Esophagus squamous epithelium (tissue), 5 donors: ENCODE results near the gene GNRHR. TPM values are rescaled to one million over a fixed set of nuclear protein-coding genes. Genes with fewer than 3 reads are reported as not detected.

Experiments used
- DNase-seq: peaks from one replicate; lab custom pipeline; 2025; lab: John Stamatoyannopoulos, UW
- H3K27ac ChIP-seq, 4 donors: fragments of 200-600 bp; sonication (generic); one replicate each; pipeline ENCODE4 v1.5.1; 2016 to 2019; ENCODE audit warnings: mild to moderate bottlenecking in 1 of 4
- H3K27me3 ChIP-seq, 4 donors: fragments of 200-600 bp; sonication (generic); 1 replicate in 3 of 4; 2 replicates in 1 of 4; pipeline versions ENCODE4 v1.5.1 to v1.6.0; 2017 to 2021; ENCODE audit warnings: antibody characterized with exemption in 1 of 4
- H3K36me3 ChIP-seq, 3 donors: fragments of 200-600 bp; sonication (generic); one replicate each; pipeline ENCODE4 v1.5.1; 2016 to 2019
- H3K4me1 ChIP-seq, 3 donors: fragments of 200-600 bp; sonication (generic); one replicate each; pipeline ENCODE4 v1.5.1; 2017 to 2019
- H3K4me3 ChIP-seq, 4 donors: fragments of 200-600 bp; sonication (generic); 1 replicate in 3 of 4; 2 replicates in 1 of 4; pipeline ENCODE4 v1.5.1; 2016 to 2019; ENCODE audit warnings: mild to moderate bottlenecking in 2 of 4, moderate library complexity in 1 of 4
- H3K9me3 ChIP-seq, 3 donors: fragments of 200-600 bp; sonication (generic); one replicate each; pipeline ENCODE4 v1.5.1; 2016 to 2019
- POLR2A ChIP-seq, 4 donors: fragments of 450-650 bp; IDR thresholded peaks; one replicate each; pipeline ENCODE4 v1.6.1; 2017; ENCODE audit warnings: antibody characterized with exemption in 4 of 4, mild to moderate bottlenecking in 4 of 4, moderate library complexity in 3 of 4
- WGBS, 2 donors: methylation state at CpG; one replicate each; pipeline ENCODE4 v1.1.5; 2018; 5-methylcytosine and 5-hydroxymethylcytosine counted together
- intact Hi-C: fragments of 100-400 bp; cut with DNase I; formaldehyde crosslinking; loops from one replicate; pipeline ENCODE4 v1.15.0; 2022
- total RNA-seq, 4 donors: library from RNA; depleted of rRNA; stranded (reverse); fragments of >200 nt; gene quantifications; one replicate each; pipeline ENCODE4 v1.1.0, GENCODE V29; 2016
- TF ChIP-seq, protein P1 (sequence below), 6 experiments: fragments of 450-650 bp in 4 of 6; fragments of 200-600 bp in 2 of 6; sonication (generic) in 2 of 6; IDR thresholded peaks; one replicate each; pipeline ENCODE4 v1.5.1; 2016 to 2019; ENCODE audit warnings: antibody characterized with exemption in 6 of 6, mild to moderate bottlenecking in 4 of 6, moderate library complexity in 4 of 6
- donor health status: DM: yes; HTN: yes; CAD: no.

GNRHR gene, protein sequence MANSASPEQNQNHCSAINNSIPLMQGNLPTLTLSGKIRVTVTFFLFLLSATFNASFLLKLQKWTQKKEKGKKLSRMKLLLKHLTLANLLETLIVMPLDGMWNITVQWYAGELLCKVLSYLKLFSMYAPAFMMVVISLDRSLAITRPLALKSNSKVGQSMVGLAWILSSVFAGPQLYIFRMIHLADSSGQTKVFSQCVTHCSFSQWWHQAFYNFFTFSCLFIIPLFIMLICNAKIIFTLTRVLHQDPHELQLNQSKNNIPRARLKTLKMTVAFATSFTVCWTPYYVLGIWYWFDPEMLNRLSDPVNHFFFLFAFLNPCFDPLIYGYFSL
- 1 to 10 TPM in 1 of 4 donors, under 1 TPM in 3; 0.19 to 1.2 (median 0.51) TPM for total RNA-seq

- no peak for DNase-seq
- WGBS, 2 donors: 80 to 88% methylated on average over 3 of the region's 3 CpGs
- intact Hi-C loops: no loop called here
Observed at GRCh38 chr4:67754288-67754687, at the start of gene GNRHR. Gene GNRHR, minus strand, starts transcription at chr4:67754388. Its CDS starts 53 bp downstream, at chr4:67754335.

GRCh38 chr4:67796810-67797209, 42.6 kb upstream of the GNRHR start:
- intact Hi-C loops: no loop called here
- H3K9me3 ChIP-seq: no peaks in the 10 kb centered on the region

More at GRCh38 chr4:67754288-67754687, at the start of gene GNRHR:
- H3K27me3 ChIP-seq: no peaks in the 10 kb centered on the region
- no peaks in the 10 kb centered on the region for H3K9me3 ChIP-seq
- TF ChIP-seq, protein P1, sequence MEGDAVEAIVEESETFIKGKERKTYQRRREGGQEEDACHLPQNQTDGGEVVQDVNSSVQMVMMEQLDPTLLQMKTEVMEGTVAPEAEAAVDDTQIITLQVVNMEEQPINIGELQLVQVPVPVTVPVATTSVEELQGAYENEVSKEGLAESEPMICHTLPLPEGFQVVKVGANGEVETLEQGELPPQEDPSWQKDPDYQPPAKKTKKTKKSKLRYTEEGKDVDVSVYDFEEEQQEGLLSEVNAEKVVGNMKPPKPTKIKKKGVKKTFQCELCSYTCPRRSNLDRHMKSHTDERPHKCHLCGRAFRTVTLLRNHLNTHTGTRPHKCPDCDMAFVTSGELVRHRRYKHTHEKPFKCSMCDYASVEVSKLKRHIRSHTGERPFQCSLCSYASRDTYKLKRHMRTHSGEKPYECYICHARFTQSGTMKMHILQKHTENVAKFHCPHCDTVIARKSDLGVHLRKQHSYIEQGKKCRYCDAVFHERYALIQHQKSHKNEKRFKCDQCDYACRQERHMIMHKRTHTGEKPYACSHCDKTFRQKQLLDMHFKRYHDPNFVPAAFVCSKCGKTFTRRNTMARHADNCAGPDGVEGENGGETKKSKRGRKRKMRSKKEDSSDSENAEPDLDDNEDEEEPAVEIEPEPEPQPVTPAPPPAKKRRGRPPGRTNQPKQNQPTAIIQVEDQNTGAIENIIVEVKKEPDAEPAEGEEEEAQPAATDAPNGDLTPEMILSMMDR (IDR thresholded peaks at IDR 0.05): no peak
- TF ChIP-seq POLR2A (IDR thresholded peaks at IDR 0.05): no peak
- H3K4me1 ChIP-seq: no peaks in the 10 kb centered on the region
- no peak within 1 kb of the TSS for H3K4me3 ChIP-seq
- no peaks in the 10 kb centered on the region for H3K36me3 ChIP-seq
- H3K27ac ChIP-seq: no peak within 1 kb of the TSS

GRCh38 chr4:67790721-67791120, 36.5 kb upstream of the GNRHR start:
- no peak for DNase-seq
- Histone ChIP-seq H3K4me3 (no peak overlapping the region), H3K36me3 (no peaks in the 10 kb centered on the region), H3K9me3 (no peaks in the 10 kb centered on the region), H3K27ac (no peak overlapping the region), H3K27me3 (no peaks in the 10 kb centered on the region), H3K4me1 (no peaks in the 10 kb centered on the region)
- intact Hi-C loops: no loop called here
- no peak for TF ChIP-seq POLR2A (IDR thresholded peaks at IDR 0.05)
- TF ChIP-seq, protein P1 (IDR thresholded peaks at IDR 0.05): no peak

More at GRCh38 chr4:67796810-67797209, 42.6 kb upstream of the GNRHR start:
- Histone ChIP-seq H3K27me3 (no peaks in the 10 kb centered on the region), H3K36me3 (no peaks in the 10 kb centered on the region), H3K4me3 (no peak overlapping the region), H3K4me1 (no peaks in the 10 kb centered on the region), H3K27ac (no peak overlapping the region)
- no peak for DNase-seq
- TF ChIP-seq POLR2A (IDR thresholded peaks at IDR 0.05): no peak
- TF ChIP-seq, protein P1 (IDR thresholded peaks at IDR 0.05): no peak

GRCh38 chr4:67787311-67787710, 33.1 kb upstream of the GNRHR start:
- Histone ChIP-seq H3K4me1 (no peaks in the 10 kb centered on the region), H3K27ac (no peak overlapping the region), H3K4me3 (no peak overlapping the region), H3K27me3 (no peaks in the 10 kb centered on the region), H3K9me3 (no peaks in the 10 kb centered on the region), H3K36me3 (no peaks in the 10 kb centered on the region)
- TF ChIP-seq, protein P1 (IDR thresholded peaks at IDR 0.05): no peak
- no peak for TF ChIP-seq POLR2A (IDR thresholded peaks at IDR 0.05)
- no peak for DNase-seq
- intact Hi-C loops: no loop called here
- WGBS, 2 donors: 98% methylated on average over 2 of the region's 2 CpGs

- Histone ChIP-seq H3K9me3 (no peaks in the 10 kb centered on the region), H3K27ac (no peak overlapping the region), H3K36me3 (no peaks in the 10 kb centered on the region), H3K4me1 (peaks cover 0 to 3% (median 0%) of the 10 kb centered on the region in 3 donors), H3K27me3 (no peaks in the 10 kb centered on the region), H3K4me3 (no peak overlapping the region)
- intact Hi-C loops: no loop called here
- WGBS, 2 donors: 70 to 78% methylated on average over 2 of the region's 2 CpGs
- no peak for DNase-seq
- TF ChIP-seq POLR2A (IDR thresholded peaks at IDR 0.05): no peak
- TF ChIP-seq, protein P1 (IDR thresholded peaks at IDR 0.05): no peak
Observed at GRCh38 chr4:67785528-67785927, 31.3 kb upstream of the GNRHR start.
